GM12878 (cell line): ENCODE data around the gene CLEC3A.

ENCODE experiments used
- CBX5 ChIP-seq: sonication (generic); IDR thresholded peaks from 2 replicates; pipeline ENCODE4 v1.6.1; 2016; ENCODE audit warnings: low read depth, moderate library complexity, mild to moderate bottlenecking, inconsistent platforms
- CTCF ChIP-seq, 3 experiments: IDR thresholded peaks in 2 of 3; conservative IDR thresholded peaks in 1 of 3; 2 replicates each; pipeline ENCODE4 v1.5.1; 2011; ENCODE audit warnings: low read depth in 3 of 3, low read length in 3 of 3, mild to moderate bottlenecking in 3 of 3, control low read depth in 2 of 3, moderate library complexity in 2 of 3, inconsistent platforms in 1 of 3, mixed read lengths in 1 of 3; ENCODE audit not compliant: control insufficient read depth in 2 of 3, insufficient read depth in 1 of 3; ENCODE audit errors: extremely low read depth in 1 of 3
- EZH2 ChIP-seq: IDR thresholded peaks from 2 replicates; pipeline ENCODE4 v1.6.1; 2012; ENCODE audit warnings: low read depth, mild to moderate bottlenecking, control low read depth, inconsistent platforms, low read length, borderline replicate concordance; ENCODE audit not compliant: control insufficient read depth
- NRF1 ChIP-seq: conservative IDR thresholded peaks from 2 replicates; pipeline ENCODE4 v1.6.1; 2011; ENCODE audit warnings: mild to moderate bottlenecking, low read depth, low read length, improper control_type of control experiment
- YY1 ChIP-seq: IDR thresholded peaks from 2 replicates; pipeline ENCODE4 v1.6.1; 2011; ENCODE audit warnings: low read depth, mild to moderate bottlenecking, low read length
- TF ChIP-seq, protein P1 (sequence below): fragments of 150-350 bp; IDR thresholded peaks from 2 replicates; pipeline ENCODE4 v1.6.1; 2014; ENCODE audit warnings: mild to moderate bottlenecking, low read depth, low read length

DNA sequence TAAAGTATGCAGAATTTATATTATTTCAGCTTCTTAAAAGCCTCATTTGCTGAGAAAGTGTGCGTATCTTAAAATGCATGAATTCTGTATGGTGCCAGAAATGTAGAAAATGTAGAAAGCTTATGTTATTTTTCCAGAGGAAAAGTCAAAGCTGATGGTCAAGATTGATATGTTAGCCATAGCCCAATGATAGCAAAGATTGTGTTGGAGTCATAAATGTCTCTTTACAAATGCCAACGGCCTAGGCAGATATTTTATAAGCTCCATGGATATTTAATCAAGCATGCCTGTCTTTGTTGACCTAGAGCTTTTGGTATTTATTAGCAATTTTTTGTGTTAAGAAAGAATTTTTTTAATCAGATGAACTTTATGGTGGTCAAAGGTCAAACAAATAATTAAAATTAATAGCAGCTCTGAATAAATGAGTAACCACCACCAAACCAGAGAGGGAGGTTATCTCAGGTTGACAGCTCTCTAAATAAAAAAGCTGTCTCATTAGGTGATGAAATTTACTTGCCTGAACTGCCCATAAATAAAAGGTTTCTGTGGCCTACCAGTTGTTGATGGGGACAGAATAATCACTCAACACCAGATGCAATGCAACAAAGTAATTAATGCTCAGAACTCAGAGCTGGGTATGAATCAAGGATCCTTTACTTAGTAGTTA, 28.5 kb downstream of the CLEC3A start:
- TF ChIP-seq, protein P1, sequence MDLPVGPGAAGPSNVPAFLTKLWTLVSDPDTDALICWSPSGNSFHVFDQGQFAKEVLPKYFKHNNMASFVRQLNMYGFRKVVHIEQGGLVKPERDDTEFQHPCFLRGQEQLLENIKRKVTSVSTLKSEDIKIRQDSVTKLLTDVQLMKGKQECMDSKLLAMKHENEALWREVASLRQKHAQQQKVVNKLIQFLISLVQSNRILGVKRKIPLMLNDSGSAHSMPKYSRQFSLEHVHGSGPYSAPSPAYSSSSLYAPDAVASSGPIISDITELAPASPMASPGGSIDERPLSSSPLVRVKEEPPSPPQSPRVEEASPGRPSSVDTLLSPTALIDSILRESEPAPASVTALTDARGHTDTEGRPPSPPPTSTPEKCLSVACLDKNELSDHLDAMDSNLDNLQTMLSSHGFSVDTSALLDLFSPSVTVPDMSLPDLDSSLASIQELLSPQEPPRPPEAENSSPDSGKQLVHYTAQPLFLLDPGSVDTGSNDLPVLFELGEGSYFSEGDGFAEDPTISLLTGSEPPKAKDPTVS, result no peak
- TF ChIP-seq EZH2 (no peak), CBX5 (no peak), NRF1 (no peak), CTCF (IDR thresholded peaks at IDR 0.05 in 2 of 3, conservative IDR thresholded peaks at IDR 0.05 in 1 of 3; ENCODE audit: control insufficient read depth in 2 of 3, extremely low read depth in 1 of 3, insufficient read depth in 1 of 3, low read depth in 3 of 3, low read length in 3 of 3) (no peak), YY1 (no peak)
